ENCODE results near the gene SBSN.
A peak's percentile ranks its signal among the peaks of the same experiment; 100 is the strongest.

- TF ChIP-seq, protein P1, sequence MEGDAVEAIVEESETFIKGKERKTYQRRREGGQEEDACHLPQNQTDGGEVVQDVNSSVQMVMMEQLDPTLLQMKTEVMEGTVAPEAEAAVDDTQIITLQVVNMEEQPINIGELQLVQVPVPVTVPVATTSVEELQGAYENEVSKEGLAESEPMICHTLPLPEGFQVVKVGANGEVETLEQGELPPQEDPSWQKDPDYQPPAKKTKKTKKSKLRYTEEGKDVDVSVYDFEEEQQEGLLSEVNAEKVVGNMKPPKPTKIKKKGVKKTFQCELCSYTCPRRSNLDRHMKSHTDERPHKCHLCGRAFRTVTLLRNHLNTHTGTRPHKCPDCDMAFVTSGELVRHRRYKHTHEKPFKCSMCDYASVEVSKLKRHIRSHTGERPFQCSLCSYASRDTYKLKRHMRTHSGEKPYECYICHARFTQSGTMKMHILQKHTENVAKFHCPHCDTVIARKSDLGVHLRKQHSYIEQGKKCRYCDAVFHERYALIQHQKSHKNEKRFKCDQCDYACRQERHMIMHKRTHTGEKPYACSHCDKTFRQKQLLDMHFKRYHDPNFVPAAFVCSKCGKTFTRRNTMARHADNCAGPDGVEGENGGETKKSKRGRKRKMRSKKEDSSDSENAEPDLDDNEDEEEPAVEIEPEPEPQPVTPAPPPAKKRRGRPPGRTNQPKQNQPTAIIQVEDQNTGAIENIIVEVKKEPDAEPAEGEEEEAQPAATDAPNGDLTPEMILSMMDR (conservative IDR thresholded peaks at IDR 0.05; ENCODE audit: low read length) = 0 out of 2 replicates have a peak, but pooled peaks have one; percentile 9
- TF ChIP-seq EZH2phosphoT487 (IDR thresholded peaks at IDR 0.05; ENCODE audit: borderline replicate concordance) = no peak
Measured at GRCh38 chr19:35513628-35514281, 14.4 kb downstream of the SBSN start, which contains the start of gene DMKN.

Measured in Loucy (cell line).